Mesothelial cell of epicardium (in vitro differentiated cells): ENCODE results near the gene CRYBA4. TPM values are rescaled to one million over a fixed set of nuclear protein-coding genes. Genes with fewer than 3 reads are reported as not detected.
A peak's percentile ranks its signal among the peaks of the same experiment; 100 is the strongest.

Source experiments
- DNase-seq, 2 experiments: peaks; one replicate each; pipeline ENCODE4 v3.0.0; 2021; ENCODE audit warnings: low spot score in 2 of 2; ENCODE audit not compliant: unreplicated experiment in 2 of 2
- H3K27ac Mint-ChIP-seq: 2 replicates; pipeline ENCODE4 v1.8.0; 2021; ENCODE audit warnings: mixed read lengths
- H3K27me3 Mint-ChIP-seq: 2 replicates; pipeline ENCODE4 v1.8.0; 2021; ENCODE audit warnings: low read depth, mixed read lengths
- H3K36me3 Mint-ChIP-seq: 2 replicates; pipeline ENCODE4 v1.8.0; 2021; ENCODE audit warnings: mixed read lengths
- H3K4me1 Mint-ChIP-seq: 2 replicates; pipeline ENCODE4 v1.8.0; 2021; ENCODE audit warnings: mixed read lengths
- H3K4me3 Mint-ChIP-seq: 2 replicates; pipeline ENCODE4 v1.8.0; 2021; ENCODE audit warnings: mild to moderate bottlenecking, moderate library complexity, mixed read lengths
- H3K9me3 Mint-ChIP-seq: 2 replicates; pipeline ENCODE4 v1.8.0; 2021; ENCODE audit warnings: mixed read lengths
- CTCF ChIP-seq: fragments of 200-600 bp; sonication (generic); IDR thresholded peaks from one replicate; pipeline ENCODE4 v1.5.0; 2021; ENCODE audit warnings: antibody characterized with exemption; ENCODE audit not compliant: unreplicated experiment
- total RNA-seq: library from RNA; stranded (reverse); gene quantifications from 3 replicates; pipeline ENCODE4 v1.2.1, GENCODE V29; 2021

CRYBA4 gene
- total RNA-seq, 1 donor from 2014 or later = not detected

- peaks cover 4% of the 10 kb centered on the region for H3K9me3 Mint-ChIP-seq
- H3K27ac Mint-ChIP-seq = peak within 1 kb of the TSS; percentile 75
- H3K36me3 Mint-ChIP-seq = no peaks in the 10 kb centered on the region
- H3K4me3 Mint-ChIP-seq = peak within 1 kb of the TSS; percentile 79
- no peak for TF ChIP-seq CTCF
- DNase-seq = peak; percentile 71 to 85
- H3K27me3 Mint-ChIP-seq = peaks cover 7% of the 10 kb centered on the region
- H3K4me1 Mint-ChIP-seq = peaks cover 12% of the 10 kb centered on the region
Observed at GRCh38 chr22:26589845-26590736, 31.7 kb upstream of the CRYBA4 start, which contains the start of gene TPST2. TSS of gene TPST2 (minus strand) at chr22:26590132. CDS start at chr22:26541630, 48,502 bp downstream.

DNA sequence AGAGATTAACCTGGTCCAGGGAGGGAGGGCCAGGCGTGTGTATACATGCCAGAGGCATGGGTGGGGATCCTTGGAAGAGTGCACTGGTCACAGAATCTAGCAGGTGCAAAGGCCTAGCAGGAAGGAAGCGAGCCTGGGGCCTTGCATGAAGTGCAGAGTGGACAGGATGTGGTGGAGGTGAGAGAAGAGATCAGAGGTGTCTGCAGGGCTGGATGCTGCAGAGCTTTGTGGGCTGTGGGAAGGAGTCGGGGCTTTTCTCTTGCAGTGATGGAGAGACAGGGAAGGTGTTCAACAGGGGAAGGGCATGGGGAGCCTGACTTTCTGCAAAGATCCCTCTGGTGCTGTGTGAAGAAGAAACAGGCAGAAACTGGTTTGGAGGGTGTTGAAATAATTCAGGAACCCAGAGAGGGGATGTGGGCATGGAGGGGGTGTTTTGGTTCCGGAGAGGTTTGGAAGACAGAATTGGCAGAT is 29.3 kb upstream of the CRYBA4 start:
- TF ChIP-seq CTCF = no peak
- Mint-ChIP-seq H3K27ac (no peak overlapping the region), H3K27me3 (peaks cover 17% of the 10 kb centered on the region), H3K4me1 (peaks cover 6% of the 10 kb centered on the region), H3K4me3 (no peak overlapping the region), H3K36me3 (no peaks in the 10 kb centered on the region), H3K9me3 (peaks cover 4% of the 10 kb centered on the region)
- no peak for DNase-seq

GRCh38 chr22:26593763-26594162 is 28.0 kb upstream of the CRYBA4 start:
- H3K36me3 Mint-ChIP-seq = no peaks in the 10 kb centered on the region
- no peak overlapping the region for H3K4me3 Mint-ChIP-seq
- TF ChIP-seq CTCF = no peak
- no peak for DNase-seq
- H3K27me3 Mint-ChIP-seq = peaks cover 22% of the 10 kb centered on the region
- H3K4me1 Mint-ChIP-seq = peaks cover 6% of the 10 kb centered on the region
- H3K27ac Mint-ChIP-seq = no peak overlapping the region
- H3K9me3 Mint-ChIP-seq = no peaks in the 10 kb centered on the region

GRCh38 chr22:26597026-26597425 is 24.7 kb upstream of the CRYBA4 start:
- Mint-ChIP-seq H3K9me3 (no peaks in the 10 kb centered on the region), H3K4me1 (no peaks in the 10 kb centered on the region), H3K36me3 (no peaks in the 10 kb centered on the region), H3K4me3 (no peak overlapping the region), H3K27ac (no peak overlapping the region), H3K27me3 (peaks cover 29% of the 10 kb centered on the region)
- no peak for TF ChIP-seq CTCF
- no peak for DNase-seq

- TF ChIP-seq CTCF = no peak
- H3K4me1 Mint-ChIP-seq = no peaks in the 10 kb centered on the region
- no peaks in the 10 kb centered on the region for H3K9me3 Mint-ChIP-seq
- H3K27me3 Mint-ChIP-seq = peaks cover 27% of the 10 kb centered on the region
- H3K4me3 Mint-ChIP-seq = no peak overlapping the region
- no peak for DNase-seq
- H3K27ac Mint-ChIP-seq = no peak overlapping the region
- H3K36me3 Mint-ChIP-seq = no peaks in the 10 kb centered on the region
Observed at GRCh38 chr22:26597480-26597879, 24.3 kb upstream of the CRYBA4 start.
